ENCODE results near the gene SNRPE. TPM values are rescaled to one million over a fixed set of nuclear protein-coding genes. Genes with fewer than 3 reads are reported as not detected.

Gene SNRPE
- 618 TPM for polyA plus RNA-seq (2013, experiment 1 of 2)
- 614 TPM for polyA plus RNA-seq (2013, experiment 2 of 2)

DNA sequence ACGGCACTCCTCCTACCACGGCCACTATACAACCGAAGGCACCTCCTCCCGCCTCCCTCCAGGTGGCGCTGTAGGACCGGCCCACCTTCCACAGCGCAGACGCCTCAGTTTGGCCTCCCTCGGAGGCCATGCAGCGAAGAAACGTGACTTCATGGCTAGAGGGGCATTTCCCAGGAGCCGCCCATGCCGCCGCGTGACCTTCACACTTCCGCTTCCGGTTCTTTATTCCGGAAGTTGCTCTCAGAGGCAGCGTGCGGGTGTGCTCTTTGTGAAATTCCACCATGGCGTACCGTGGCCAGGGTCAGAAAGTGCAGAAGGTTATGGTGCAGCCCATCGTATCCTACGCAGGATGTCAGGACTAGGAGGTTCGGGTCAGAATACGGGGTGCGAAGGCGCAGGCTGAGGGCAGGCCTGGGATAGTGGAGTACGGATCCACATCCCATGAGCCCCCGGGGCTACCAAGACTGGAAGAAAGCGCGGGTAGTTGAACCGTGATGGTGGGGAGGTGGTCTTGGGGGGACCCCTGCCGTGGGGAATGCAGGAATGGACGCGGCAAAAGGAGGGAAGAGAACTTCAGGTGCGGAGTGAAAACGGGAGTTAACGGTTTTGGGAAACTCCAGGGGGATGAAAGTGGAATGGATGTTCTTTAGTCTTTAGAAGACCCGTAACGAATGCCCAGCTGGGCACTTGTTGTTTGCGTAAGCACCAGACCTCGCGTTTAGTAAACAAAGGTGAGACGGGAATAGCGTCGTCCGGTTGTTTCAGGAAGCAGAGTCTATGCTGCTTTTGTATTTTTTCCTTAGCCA lies at the start of gene SNRPE:
Gene SNRPE, plus strand, starts transcription at position 221 of the 806 bp plus-strand sequence. Its CDS starts 61 bp downstream, at position 282.
- Histone ChIP-seq H2BK15ac (ENCODE audit: low read length) (no peak within 1 kb of the TSS), H4K91ac (ENCODE audit: low read depth, low read length, poor library complexity) (no peak within 1 kb of the TSS), H2BK120ac (ENCODE audit: low read depth, low read length) (no peak within 1 kb of the TSS), H3K18ac (ENCODE audit: low read length) (peak within 1 kb of the TSS; percentile 84), H3K4me2 (ENCODE audit: insufficient read depth, low read length, poor library complexity, severe bottlenecking) (peak within 1 kb of the TSS; percentile 59), H3K4ac (ENCODE audit: low read length) (no peak within 1 kb of the TSS), H3K23ac (ENCODE audit: low read depth, low read length, poor library complexity) (peak within 1 kb of the TSS; percentile 26), H3K4me1 (ENCODE audit: control insufficient read depth in 2 of 2, insufficient read depth in 1 of 2, low read depth in 1 of 2, low read length in 2 of 2) (peaks cover 0 to 3% of the 10 kb centered on the region in 2 donors), H3K27me3 (ENCODE audit: control insufficient read depth in 3 of 3, insufficient read depth in 3 of 3, low read depth in 1 of 3, low read length in 3 of 3) (no peaks in the 10 kb centered on the region), H3K14ac (ENCODE audit: low read length) (no peak within 1 kb of the TSS), H3K36me3 (replicated peaks in 1 of 2; ENCODE audit: control insufficient read depth in 2 of 2, insufficient read depth in 2 of 2, low read length in 2 of 2) (peaks cover 17 to 45% of the 10 kb centered on the region in 2 donors), H3K27ac (replicated peaks; ENCODE audit: low read length) (peak within 1 kb of the TSS; percentile 33), H3K79me1 (ENCODE audit: low read depth, low read length) (no peaks in the 10 kb centered on the region), H2BK12ac (ENCODE audit: low read length) (no peak within 1 kb of the TSS), H2AFZ (ENCODE audit: low read length) (peak within 1 kb of the TSS; percentile 86), H2AK5ac (ENCODE audit: low read depth, low read length) (no peak within 1 kb of the TSS), H3K9me3 (replicated peaks in 1 of 2; ENCODE audit: control insufficient read depth in 2 of 2, insufficient read depth in 1 of 2, low read depth in 1 of 2, low read length in 2 of 2) (no peaks in the 10 kb centered on the region), H3K9ac (ENCODE audit: low read depth, low read length, poor library complexity) (peak within 1 kb of the TSS; percentile 85), H3K4me3 (ENCODE audit: low read length in 2 of 2) (peak within 1 kb of the TSS; percentile 80 to 85), H4K8ac (ENCODE audit: low read depth, low read length) (peak within 1 kb of the TSS; percentile 88), H2BK5ac (ENCODE audit: low read length) (no peak within 1 kb of the TSS)
- WGBS, 2 donors (ENCODE audit: extremely low coverage in 2 of 2, insufficient read length in 2 of 2, insufficient replicate concordance in 1 of 2), result no CpG with 5 or more reads among the region's 48 CpGs
- peak; percentile 99 for DNase-seq (ENCODE audit: low spot score)

DNA sequence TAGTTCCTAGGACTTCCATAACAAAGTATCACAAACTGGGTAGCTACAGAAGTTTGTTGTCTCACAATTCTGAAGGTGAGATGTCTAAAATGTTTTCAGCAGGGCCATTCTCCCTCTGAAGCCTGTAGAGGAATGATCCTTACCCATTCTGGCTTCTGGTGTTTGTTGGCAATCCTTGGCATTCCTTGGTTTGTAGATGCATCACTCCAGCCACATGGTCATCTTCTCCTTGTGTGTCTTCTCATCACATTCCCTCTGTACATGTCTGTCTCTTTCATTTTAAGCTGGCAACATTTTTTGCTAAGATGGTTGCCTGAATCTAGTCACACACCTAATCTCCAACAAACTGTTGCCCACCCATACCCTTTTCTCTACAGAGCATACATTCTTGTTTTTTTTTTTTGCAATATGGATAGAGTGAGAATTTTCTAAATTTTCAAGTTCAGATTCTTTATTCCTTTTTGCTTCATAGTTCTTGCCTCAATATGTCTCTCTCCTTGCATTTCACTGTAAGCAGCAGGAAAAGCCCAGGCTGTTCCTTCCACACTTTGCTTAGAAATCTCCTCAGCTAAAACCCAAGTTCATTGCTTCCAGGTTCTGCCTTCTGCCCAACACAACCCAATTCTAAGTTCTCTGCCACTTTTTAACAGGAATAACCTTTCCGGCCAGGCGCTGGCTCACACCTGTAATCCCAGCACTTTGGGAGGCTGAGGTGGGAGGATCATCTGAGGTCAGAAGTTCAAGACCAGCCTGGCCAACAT lies 47.6 kb upstream of the SNRPE start:
- Histone ChIP-seq H3K9ac (ENCODE audit: low read depth, low read length, poor library complexity) (no peak overlapping the region), H2BK12ac (ENCODE audit: low read length) (no peak overlapping the region), H2AK5ac (ENCODE audit: low read depth, low read length) (no peak overlapping the region), H3K36me3 (replicated peaks in 1 of 2; ENCODE audit: control insufficient read depth in 2 of 2, insufficient read depth in 2 of 2, low read length in 2 of 2) (peaks cover 8 to 92% of the 10 kb centered on the region in 2 donors), H3K27me3 (ENCODE audit: control insufficient read depth in 3 of 3, insufficient read depth in 3 of 3, low read depth in 1 of 3, low read length in 3 of 3) (no peaks in the 10 kb centered on the region), H3K23ac (ENCODE audit: low read depth, low read length, poor library complexity) (no peak overlapping the region), H4K8ac (ENCODE audit: low read depth, low read length) (no peak overlapping the region), H3K4ac (ENCODE audit: low read length) (no peak overlapping the region), H2BK120ac (ENCODE audit: low read depth, low read length) (no peak overlapping the region), H3K4me3 (ENCODE audit: low read length in 2 of 2) (no peak overlapping the region), H3K9me3 (replicated peaks in 1 of 2; ENCODE audit: control insufficient read depth in 2 of 2, insufficient read depth in 1 of 2, low read depth in 1 of 2, low read length in 2 of 2) (no peaks in the 10 kb centered on the region), H3K18ac (ENCODE audit: low read length) (no peak overlapping the region), H3K4me1 (ENCODE audit: control insufficient read depth in 2 of 2, insufficient read depth in 1 of 2, low read depth in 1 of 2, low read length in 2 of 2) (no peaks in the 10 kb centered on the region), H3K27ac (replicated peaks; ENCODE audit: low read length) (no peak overlapping the region), H2BK5ac (ENCODE audit: low read length) (no peak overlapping the region), H3K4me2 (ENCODE audit: insufficient read depth, low read length, poor library complexity, severe bottlenecking) (no peak overlapping the region), H3K14ac (ENCODE audit: low read length) (no peak overlapping the region), H2BK15ac (ENCODE audit: low read length) (no peak overlapping the region), H4K91ac (ENCODE audit: low read depth, low read length, poor library complexity) (no peak overlapping the region), H2AFZ (ENCODE audit: low read length) (no peak overlapping the region), H3K79me1 (ENCODE audit: low read depth, low read length) (no peaks in the 10 kb centered on the region)
- no peak for DNase-seq (ENCODE audit: low spot score)
- WGBS, 2 donors (ENCODE audit: extremely low coverage in 2 of 2, insufficient read length in 2 of 2, insufficient replicate concordance in 1 of 2), result no CpG with 5 or more reads among the region's 2 CpGs

DNA sequence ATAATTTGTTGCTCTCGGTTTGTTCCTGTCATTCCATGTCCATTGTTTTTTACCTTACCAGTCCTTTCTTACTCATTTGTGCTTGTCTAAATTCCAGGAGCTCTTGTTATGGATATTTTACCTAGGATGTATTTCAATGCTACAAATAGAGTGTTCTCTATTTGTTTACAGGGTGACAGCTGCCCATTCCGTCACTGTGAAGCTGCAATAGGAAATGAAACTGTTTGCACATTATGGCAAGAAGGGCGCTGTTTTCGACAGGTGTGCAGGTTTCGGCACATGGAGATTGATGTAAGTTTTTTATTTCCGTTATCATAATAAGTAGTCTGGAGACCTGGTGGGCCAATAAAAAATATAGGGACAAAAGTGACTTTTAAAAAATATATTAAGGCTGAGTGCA lies 43.0 kb upstream of the SNRPE start:
- no peak overlapping the region for H4K8ac ChIP-seq (ENCODE audit: low read depth, low read length)
- H3K4me3 ChIP-seq (ENCODE audit: low read length in 2 of 2), result no peak overlapping the region
- WGBS, 2 donors (ENCODE audit: extremely low coverage in 2 of 2, insufficient read length in 2 of 2, insufficient replicate concordance in 1 of 2), result no CpG with 5 or more reads among the region's 6 CpGs
- no peak overlapping the region for H3K18ac ChIP-seq (ENCODE audit: low read length)
- H3K4me2 ChIP-seq (ENCODE audit: insufficient read depth, low read length, poor library complexity, severe bottlenecking), result no peak overlapping the region
- H3K36me3 ChIP-seq (replicated peaks in 1 of 2; ENCODE audit: control insufficient read depth in 2 of 2, insufficient read depth in 2 of 2, low read length in 2 of 2), result peaks cover 28 to 97% of the 10 kb centered on the region in 2 donors
- H2BK120ac ChIP-seq (ENCODE audit: low read depth, low read length), result no peak overlapping the region
- no peak overlapping the region for H3K23ac ChIP-seq (ENCODE audit: low read depth, low read length, poor library complexity)
- H2BK15ac ChIP-seq (ENCODE audit: low read length), result no peak overlapping the region
- peaks cover 5% of the 10 kb centered on the region for H3K79me1 ChIP-seq (ENCODE audit: low read depth, low read length)
- H3K27ac ChIP-seq (replicated peaks; ENCODE audit: low read length), result no peak overlapping the region
- no peak overlapping the region for H3K9ac ChIP-seq (ENCODE audit: low read depth, low read length, poor library complexity)
- no peak overlapping the region for H3K14ac ChIP-seq (ENCODE audit: low read length)
- no peak overlapping the region for H3K4ac ChIP-seq (ENCODE audit: low read length)
- no peak overlapping the region for H2BK12ac ChIP-seq (ENCODE audit: low read length)
- no peak overlapping the region for H2BK5ac ChIP-seq (ENCODE audit: low read length)
- no peaks in the 10 kb centered on the region for H3K27me3 ChIP-seq (ENCODE audit: control insufficient read depth in 3 of 3, insufficient read depth in 3 of 3, low read depth in 1 of 3, low read length in 3 of 3)
- no peaks in the 10 kb centered on the region for H3K4me1 ChIP-seq (ENCODE audit: control insufficient read depth in 2 of 2, insufficient read depth in 1 of 2, low read depth in 1 of 2, low read length in 2 of 2)
- no peak overlapping the region for H2AK5ac ChIP-seq (ENCODE audit: low read depth, low read length)
- H4K91ac ChIP-seq (ENCODE audit: low read depth, low read length, poor library complexity), result no peak overlapping the region
- peaks cover 0 to 3% of the 10 kb centered on the region in 2 donors for H3K9me3 ChIP-seq (replicated peaks in 1 of 2; ENCODE audit: control insufficient read depth in 2 of 2, insufficient read depth in 1 of 2, low read depth in 1 of 2, low read length in 2 of 2)
- H2AFZ ChIP-seq (ENCODE audit: low read length), result no peak overlapping the region
- no peak for DNase-seq (ENCODE audit: low spot score)

- Histone ChIP-seq H3K4me1 (ENCODE audit: control insufficient read depth in 2 of 2, insufficient read depth in 1 of 2, low read depth in 1 of 2, low read length in 2 of 2) (no peaks in the 10 kb centered on the region), H3K4ac (ENCODE audit: low read length) (no peak overlapping the region), H3K27me3 (ENCODE audit: control insufficient read depth in 3 of 3, insufficient read depth in 3 of 3, low read depth in 1 of 3, low read length in 3 of 3) (no peaks in the 10 kb centered on the region), H2BK12ac (ENCODE audit: low read length) (no peak overlapping the region), H3K23ac (ENCODE audit: low read depth, low read length, poor library complexity) (no peak overlapping the region), H3K9me3 (replicated peaks in 1 of 2; ENCODE audit: control insufficient read depth in 2 of 2, insufficient read depth in 1 of 2, low read depth in 1 of 2, low read length in 2 of 2) (peaks cover 0 to 3% of the 10 kb centered on the region in 2 donors), H3K9ac (ENCODE audit: low read depth, low read length, poor library complexity) (no peak overlapping the region), H3K4me2 (ENCODE audit: insufficient read depth, low read length, poor library complexity, severe bottlenecking) (no peak overlapping the region), H3K36me3 (replicated peaks in 1 of 2; ENCODE audit: control insufficient read depth in 2 of 2, insufficient read depth in 2 of 2, low read length in 2 of 2) (peaks cover 27 to 94% of the 10 kb centered on the region in 2 donors), H2BK15ac (ENCODE audit: low read length) (no peak overlapping the region), H2AK5ac (ENCODE audit: low read depth, low read length) (no peak overlapping the region), H3K27ac (replicated peaks; ENCODE audit: low read length) (no peak overlapping the region), H3K79me1 (ENCODE audit: low read depth, low read length) (peaks cover 8% of the 10 kb centered on the region), H3K18ac (ENCODE audit: low read length) (no peak overlapping the region), H4K91ac (ENCODE audit: low read depth, low read length, poor library complexity) (no peak overlapping the region), H3K4me3 (ENCODE audit: low read length in 2 of 2) (no peak overlapping the region), H2BK120ac (ENCODE audit: low read depth, low read length) (no peak overlapping the region), H2AFZ (ENCODE audit: low read length) (no peak overlapping the region), H4K8ac (ENCODE audit: low read depth, low read length) (no peak overlapping the region), H2BK5ac (ENCODE audit: low read length) (no peak overlapping the region), H3K14ac (ENCODE audit: low read length) (no peak overlapping the region)
- no peak for DNase-seq (ENCODE audit: low spot score)
- WGBS, 2 donors (ENCODE audit: extremely low coverage in 2 of 2, insufficient read length in 2 of 2, insufficient replicate concordance in 1 of 2), result no CpG with 5 or more reads among the region's 1 CpG
Measured at GRCh38 chr1:203823306-203823705, 38.1 kb upstream of the SNRPE start.
